ENCODE measurements around the gene ADAM20.

The ADAM20 gene

GRCh38 chr14:70534904-70535303 lies at the start of gene ADAM20:
Gene ADAM20 (minus strand): TSS chr14:70535004. CDS start chr14:70524757, 10,247 bp downstream.
- Histone ChIP-seq H3K36me3 (no peaks in the 10 kb centered on the region), H3K9me3 (no peaks in the 10 kb centered on the region), H3K27me3 (no peaks in the 10 kb centered on the region), H3K27ac (no peak within 1 kb of the TSS), H3K4me1 (ENCODE audit: control insufficient read depth in 1 of 2, insufficient read depth in 1 of 2, low read depth in 1 of 2, low read length in 1 of 2) (no peaks in the 10 kb centered on the region), H3K4me3 (ENCODE audit: low read depth in 1 of 2, low read length in 1 of 2) (no peak within 1 kb of the TSS)
- TF ChIP-seq CTCF (IDR thresholded peaks at IDR 0.05): no peak

DNA sequence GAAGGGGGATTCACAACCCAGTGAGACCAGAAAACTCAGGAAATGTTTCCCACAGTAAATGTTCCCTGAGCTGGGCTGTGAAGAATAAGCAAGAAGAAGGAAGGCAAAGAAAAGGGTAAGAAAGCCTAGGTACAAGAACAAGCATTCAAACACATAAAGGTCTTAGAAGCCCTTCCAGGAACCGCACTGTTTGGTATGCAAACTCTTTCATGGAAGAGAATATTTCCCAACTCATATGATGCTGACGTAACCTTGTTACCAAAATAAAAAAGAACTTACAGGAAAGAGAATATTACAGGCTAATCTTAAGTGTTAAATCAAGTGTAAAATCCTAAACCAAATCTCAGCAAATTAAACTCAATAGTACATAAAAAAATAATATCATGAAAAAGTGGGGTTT lies 42.1 kb upstream of the ADAM20 start:
- TF ChIP-seq CTCF (IDR thresholded peaks at IDR 0.05): no peak
- Histone ChIP-seq H3K4me3 (ENCODE audit: low read depth in 1 of 2, low read length in 1 of 2) (no peak overlapping the region), H3K4me1 (ENCODE audit: control insufficient read depth in 1 of 2, insufficient read depth in 1 of 2, low read depth in 1 of 2, low read length in 1 of 2) (no peaks in the 10 kb centered on the region), H3K36me3 (peaks cover 18% of the 10 kb centered on the region), H3K9me3 (no peaks in the 10 kb centered on the region), H3K27me3 (no peaks in the 10 kb centered on the region), H3K27ac (no peak overlapping the region)

DNA sequence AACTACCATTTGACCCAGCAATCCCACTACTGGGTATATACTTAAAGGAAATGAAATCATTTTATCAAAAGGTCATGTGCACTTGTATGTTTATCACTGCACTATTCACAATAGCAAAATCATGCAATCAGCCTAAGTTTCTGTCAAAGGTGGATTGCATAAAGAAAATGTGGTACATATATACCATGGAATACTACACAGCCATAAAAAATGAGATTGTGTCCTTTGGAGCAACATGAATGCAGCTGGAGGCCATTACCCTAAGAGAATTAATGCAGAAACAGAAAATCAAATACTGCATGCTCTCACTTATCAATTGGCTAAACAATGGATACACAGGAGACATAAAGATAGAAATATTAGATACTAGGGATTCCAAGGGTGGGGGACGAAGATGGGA lies 38.2 kb upstream of the ADAM20 start:
- no peaks in the 10 kb centered on the region for H3K27me3 ChIP-seq
- no peaks in the 10 kb centered on the region for H3K9me3 ChIP-seq
- no peak for TF ChIP-seq CTCF (IDR thresholded peaks at IDR 0.05)
- no peak overlapping the region for H3K27ac ChIP-seq
- peaks cover 7% of the 10 kb centered on the region for H3K36me3 ChIP-seq
- H3K4me1 ChIP-seq (ENCODE audit: control insufficient read depth in 1 of 2, insufficient read depth in 1 of 2, low read depth in 1 of 2, low read length in 1 of 2): no peaks in the 10 kb centered on the region
- no peak overlapping the region for H3K4me3 ChIP-seq (ENCODE audit: low read depth in 1 of 2, low read length in 1 of 2)

DNA sequence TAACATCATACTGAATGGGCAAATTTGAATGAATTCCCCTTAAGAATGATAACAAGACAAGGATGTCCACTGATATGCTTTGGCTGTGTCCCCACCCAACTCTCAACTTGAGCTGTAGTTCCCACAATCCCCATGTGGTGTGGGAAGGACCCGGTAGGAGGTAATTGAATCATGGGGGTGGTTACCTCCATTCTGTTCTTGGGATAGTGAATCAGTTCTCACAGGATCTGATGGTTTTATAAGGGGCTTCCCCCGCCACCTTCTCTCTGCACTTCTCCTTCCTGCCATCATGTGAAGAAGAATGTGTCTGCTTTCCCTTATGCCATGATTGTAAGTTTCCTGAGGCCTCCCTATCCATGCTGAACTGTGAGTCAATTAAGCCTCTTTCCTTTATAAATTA lies 36.3 kb upstream of the ADAM20 start:
- peaks cover 7% of the 10 kb centered on the region for H3K36me3 ChIP-seq
- no peaks in the 10 kb centered on the region for H3K4me1 ChIP-seq (ENCODE audit: control insufficient read depth in 1 of 2, insufficient read depth in 1 of 2, low read depth in 1 of 2, low read length in 1 of 2)
- TF ChIP-seq CTCF (IDR thresholded peaks at IDR 0.05): no peak
- no peaks in the 10 kb centered on the region for H3K27me3 ChIP-seq
- no peak overlapping the region for H3K27ac ChIP-seq
- no peaks in the 10 kb centered on the region for H3K9me3 ChIP-seq
- no peak overlapping the region for H3K4me3 ChIP-seq (ENCODE audit: low read depth in 1 of 2, low read length in 1 of 2)

GRCh38 chr14:70567791-70568190 lies 33.0 kb upstream of the ADAM20 start:
- H3K36me3 ChIP-seq: peaks cover 7% of the 10 kb centered on the region
- no peaks in the 10 kb centered on the region for H3K4me1 ChIP-seq (ENCODE audit: control insufficient read depth in 1 of 2, insufficient read depth in 1 of 2, low read depth in 1 of 2, low read length in 1 of 2)
- H3K27me3 ChIP-seq: no peaks in the 10 kb centered on the region
- H3K9me3 ChIP-seq: no peaks in the 10 kb centered on the region
- TF ChIP-seq CTCF (IDR thresholded peaks at IDR 0.05): no peak
- no peak overlapping the region for H3K4me3 ChIP-seq (ENCODE audit: low read depth in 1 of 2, low read length in 1 of 2)
- H3K27ac ChIP-seq: no peak overlapping the region

GRCh38 chr14:70563869-70564268 lies 29.1 kb upstream of the ADAM20 start:
- H3K27me3 ChIP-seq: no peaks in the 10 kb centered on the region
- no peak overlapping the region for H3K4me3 ChIP-seq (ENCODE audit: low read depth in 1 of 2, low read length in 1 of 2)
- H3K36me3 ChIP-seq: no peaks in the 10 kb centered on the region
- H3K27ac ChIP-seq: no peak overlapping the region
- H3K4me1 ChIP-seq (ENCODE audit: control insufficient read depth in 1 of 2, insufficient read depth in 1 of 2, low read depth in 1 of 2, low read length in 1 of 2): no peaks in the 10 kb centered on the region
- TF ChIP-seq CTCF (IDR thresholded peaks at IDR 0.05): no peak
- H3K9me3 ChIP-seq: no peaks in the 10 kb centered on the region

Data from neutrophil (primary cell).